GM12874 (cell line): ENCODE measurements around the gene ASIC3.

Source experiments
- CTCF ChIP-seq: IDR thresholded peaks from 2 replicates; pipeline ENCODE4 v1.5.1; 2011; ENCODE audit warnings: low read depth, mild to moderate bottlenecking, control low read depth, low read length, moderate library complexity; ENCODE audit not compliant: insufficient read depth

ASIC3 gene

GRCh38 chr7:151032936-151033863, 15.1 kb upstream of the ASIC3 start:
- no peak for TF ChIP-seq CTCF

- no peak for TF ChIP-seq CTCF
Measured at GRCh38 chr7:151033864-151034249, 14.5 kb upstream of the ASIC3 start.

- no peak for TF ChIP-seq CTCF
Measured at GRCh38 chr7:151034312-151035025, 13.9 kb upstream of the ASIC3 start.

- no peak for TF ChIP-seq CTCF
Measured at GRCh38 chr7:151035026-151035717, 13.2 kb upstream of the ASIC3 start.

GRCh38 chr7:151035902-151036301, 12.4 kb upstream of the ASIC3 start:
- no peak for TF ChIP-seq CTCF

GRCh38 chr7:151038951-151039849, 9.1 kb upstream of the ASIC3 start:
- no peak for TF ChIP-seq CTCF
